Endothelial cell of hepatic sinusoid (primary cell): ENCODE data around the gene SETD7.

Experiments used
- in situ Hi-C: cut with HindIII; loops from 2 replicates; pipeline ENCODE4 v1.10.0; 2017; ENCODE audit warnings: low sequenced_read_pairs

Gene SETD7

DNA sequence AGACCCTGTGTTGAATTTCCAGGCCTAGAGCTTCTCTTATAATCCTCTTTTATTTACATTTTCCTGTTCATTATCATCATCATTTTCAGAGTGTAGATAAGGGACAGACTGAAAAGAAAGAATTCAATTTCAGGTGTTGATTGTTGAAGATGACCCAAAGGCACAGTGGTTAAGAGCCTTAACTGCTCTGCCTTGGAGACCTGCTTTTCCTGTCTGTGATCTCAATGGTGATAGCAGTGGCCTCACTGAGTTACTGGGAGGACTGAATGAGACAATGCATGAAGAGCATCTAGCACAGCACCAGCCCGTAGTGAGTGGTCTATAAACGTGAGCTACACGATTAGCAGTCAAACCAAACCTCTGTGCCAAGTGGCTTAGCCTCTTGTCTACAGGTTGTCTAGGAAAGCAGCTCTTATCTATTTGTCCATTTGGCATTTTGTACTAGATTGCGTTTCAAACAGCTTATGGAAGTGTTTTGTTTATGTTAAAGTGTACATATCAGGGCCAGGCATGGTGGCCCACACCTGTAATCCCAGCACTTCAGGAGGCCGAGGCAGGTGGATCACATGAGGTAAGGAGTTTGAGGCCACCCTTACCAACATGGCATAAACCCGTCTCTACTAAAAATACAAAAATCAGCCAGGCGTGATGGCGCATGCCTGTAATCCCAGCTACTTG lies 41.5 kb downstream of the SETD7 start:
- in situ Hi-C loops, result no loop called here

DNA sequence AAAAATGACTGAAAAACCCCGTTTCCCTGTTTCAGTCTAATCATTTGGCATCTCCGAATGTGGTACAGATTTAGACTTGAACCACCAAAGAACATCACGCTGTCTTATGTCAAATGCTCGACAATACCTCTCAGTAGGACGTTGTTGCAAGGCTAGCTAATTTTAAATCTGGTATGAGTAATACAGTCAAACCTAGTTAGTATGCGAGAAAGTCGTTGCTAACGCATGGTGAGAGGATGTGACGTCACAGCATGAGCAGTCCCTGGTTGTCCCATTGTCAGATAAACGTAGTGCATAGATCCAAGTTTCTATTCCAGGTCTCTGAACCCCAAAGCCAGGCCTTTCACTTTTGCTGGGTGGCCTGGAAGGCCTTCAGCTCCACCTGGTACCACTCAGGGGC lies 44.7 kb downstream of the SETD7 start:
- in situ Hi-C loops, result no loop called here

DNA sequence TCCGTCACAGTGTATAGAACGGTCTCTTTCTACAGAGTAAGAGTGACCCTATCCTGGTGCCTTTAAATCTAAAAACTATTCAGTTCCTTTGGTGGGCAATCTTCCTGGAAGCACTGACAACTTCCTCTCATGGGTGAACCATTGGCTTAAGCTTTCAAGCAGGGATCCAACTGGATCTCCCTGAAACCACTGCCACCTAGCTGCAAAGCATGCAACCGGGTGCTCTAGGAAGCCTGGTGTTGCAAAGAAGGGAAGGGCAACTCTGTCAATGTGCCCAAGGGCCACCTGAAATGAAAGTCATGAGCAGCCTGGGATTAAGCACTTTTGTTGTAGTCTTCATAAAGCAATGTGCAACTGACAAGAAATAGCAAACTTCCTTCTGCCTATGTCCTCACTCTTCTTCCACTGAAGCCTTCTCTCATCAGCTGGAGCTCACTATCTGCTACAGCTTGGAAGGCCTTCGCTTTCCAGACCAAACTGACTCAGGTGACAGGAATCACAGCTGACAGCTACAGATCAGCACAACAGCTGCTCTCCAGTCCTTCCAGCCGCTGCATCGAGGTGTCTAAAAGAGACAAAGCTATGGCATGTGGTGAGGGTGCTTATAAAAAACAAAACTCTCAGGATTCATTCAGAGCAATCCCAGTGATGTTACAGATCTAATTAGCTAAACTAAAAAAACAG lies 46.1 kb downstream of the SETD7 start:
- in situ Hi-C loops, result no loop called here

DNA sequence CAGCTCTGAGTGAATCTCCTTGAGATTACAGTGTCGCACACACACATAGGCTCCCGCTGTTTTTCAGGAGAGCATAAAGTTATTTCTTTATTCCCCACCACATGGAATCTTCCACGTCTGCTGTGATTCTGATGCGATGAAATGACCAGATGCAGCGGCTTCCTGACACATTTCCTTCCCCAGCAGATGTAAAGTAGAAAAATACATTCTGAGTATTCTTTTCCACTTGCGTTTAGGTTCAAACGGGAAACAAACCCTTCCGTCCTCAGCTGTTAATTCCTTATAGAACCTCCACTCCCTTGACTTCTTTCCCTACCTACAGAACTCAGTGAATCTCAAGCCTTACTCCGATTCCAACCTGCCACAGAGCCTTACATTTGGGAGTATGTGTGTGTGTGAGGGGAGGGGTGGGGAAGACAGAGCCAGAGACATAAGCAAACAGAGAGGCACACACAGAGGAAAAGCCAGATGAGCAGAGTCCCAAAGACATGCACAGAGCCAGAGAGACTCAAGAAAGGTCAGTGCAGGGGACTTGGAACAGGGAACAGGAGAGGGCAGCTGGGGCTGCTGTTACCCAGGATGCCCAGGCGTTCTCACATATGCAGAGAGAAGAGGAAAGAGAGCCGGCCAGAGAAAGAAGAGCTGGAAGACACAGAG lies 47.3 kb downstream of the SETD7 start:
- in situ Hi-C loops, result no loop called here

DNA sequence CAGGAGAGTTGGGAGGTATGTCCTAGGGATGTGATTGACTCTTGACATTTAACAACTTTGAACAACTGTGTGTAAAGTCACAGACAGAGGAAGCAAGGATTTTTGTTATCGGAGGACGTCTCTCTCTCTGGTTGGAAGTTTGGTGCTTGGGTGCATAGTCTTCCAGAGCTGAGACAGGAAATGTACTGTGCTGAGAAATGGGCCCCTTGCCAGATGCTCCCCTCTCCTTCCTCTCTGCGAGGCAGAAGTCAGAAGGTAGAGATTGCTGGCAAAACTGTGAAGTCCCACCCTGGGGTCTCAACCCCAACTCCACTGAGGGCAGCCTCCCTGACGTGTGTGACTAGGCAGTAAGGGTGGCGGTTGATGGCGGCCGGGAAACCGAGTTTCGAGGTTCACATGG lies 49.2 kb downstream of the SETD7 start:
- in situ Hi-C loops, result no loop called here

DNA sequence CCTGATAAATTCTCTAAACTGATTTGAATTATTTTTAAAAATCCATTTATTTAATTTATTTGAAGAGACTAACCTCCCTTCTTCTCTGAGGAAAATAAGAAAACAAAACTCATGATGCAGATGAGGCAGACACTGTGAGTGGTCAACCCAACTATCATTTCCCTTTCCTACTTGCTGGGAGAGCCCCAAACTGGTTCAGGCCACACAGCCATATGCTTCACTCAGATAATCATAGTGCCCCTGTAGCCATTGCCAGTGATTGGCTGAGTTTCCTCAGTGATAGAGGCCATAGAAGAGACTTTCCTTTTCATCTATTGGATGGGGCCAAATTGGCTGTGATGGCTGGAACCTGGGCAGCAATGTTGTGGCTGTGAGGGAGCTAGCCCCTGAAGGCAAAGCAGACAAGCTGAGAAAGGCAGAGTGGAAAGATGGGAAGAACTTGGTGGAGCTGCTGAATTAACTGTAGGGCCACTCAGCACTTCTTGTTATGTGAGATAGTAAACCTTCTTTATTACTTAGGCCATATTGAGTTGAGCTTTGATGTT lies 52.3 kb downstream of the SETD7 start:
- in situ Hi-C loops, result no loop called here

DNA sequence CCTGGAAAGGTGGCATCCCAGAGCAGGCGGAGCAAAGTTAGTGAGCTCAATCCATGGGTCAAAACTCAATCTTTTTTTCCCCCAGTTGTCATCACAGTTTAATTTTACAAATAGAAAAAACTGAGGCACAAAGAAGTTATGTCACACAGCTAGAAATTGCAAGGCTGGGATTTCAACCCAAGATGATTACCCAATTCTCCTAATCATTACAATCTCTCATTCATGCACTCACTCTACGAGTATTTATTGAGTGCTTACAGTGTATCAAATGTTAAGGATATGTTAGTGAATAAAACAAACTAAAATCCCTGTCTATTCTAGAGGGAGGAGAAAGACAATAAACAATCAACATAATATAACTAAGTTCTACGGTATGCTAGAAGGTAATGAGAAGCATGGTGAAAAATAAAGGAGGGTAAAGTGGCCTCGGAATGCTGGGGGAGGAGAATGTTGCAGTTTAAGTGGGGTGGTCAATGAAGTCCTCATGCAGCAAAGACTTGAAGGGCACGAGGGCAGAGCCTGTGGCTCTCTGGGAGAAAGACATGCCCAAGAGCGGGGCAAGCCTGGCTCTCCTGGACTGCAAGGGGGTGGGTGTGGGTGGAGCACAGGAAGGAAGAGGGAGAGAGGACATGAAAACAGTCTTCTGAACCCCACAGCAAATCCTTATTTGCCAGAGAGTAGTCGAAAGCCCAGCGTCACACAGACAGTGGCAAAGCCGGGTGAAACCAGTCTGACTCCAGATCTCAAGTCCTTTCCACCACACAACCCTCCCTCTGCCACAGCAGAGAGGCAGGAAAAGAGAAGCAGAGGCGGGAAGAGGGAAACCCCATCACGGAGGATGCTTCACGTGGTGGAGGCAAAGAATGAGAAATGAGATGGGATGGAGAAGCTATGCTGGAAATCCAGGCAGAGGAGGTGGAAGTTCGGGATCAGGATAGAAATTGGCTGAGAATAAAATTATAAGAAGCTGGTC lies 53.8 kb downstream of the SETD7 start:
- in situ Hi-C loops, result no loop called here

DNA sequence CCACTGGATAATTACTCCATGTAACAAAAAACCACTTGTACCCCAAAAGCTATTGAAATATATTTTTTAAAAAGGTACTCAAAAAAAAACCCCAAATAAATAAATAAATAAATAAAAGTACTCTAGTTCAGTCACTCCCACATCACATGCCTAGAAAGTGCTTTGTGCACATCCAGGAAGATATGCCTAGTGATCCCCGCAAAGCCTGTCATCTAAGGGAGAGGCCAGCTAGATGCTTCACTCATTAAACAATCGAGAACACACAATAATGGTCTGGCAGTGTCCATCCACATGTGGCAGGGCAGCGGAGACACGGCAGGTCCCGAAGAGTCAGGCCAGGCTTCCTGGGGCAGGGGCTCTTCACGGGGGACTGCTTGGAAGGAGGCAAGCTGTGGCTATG lies 54.5 kb downstream of the SETD7 start:
- in situ Hi-C loops, result no loop called here

DNA sequence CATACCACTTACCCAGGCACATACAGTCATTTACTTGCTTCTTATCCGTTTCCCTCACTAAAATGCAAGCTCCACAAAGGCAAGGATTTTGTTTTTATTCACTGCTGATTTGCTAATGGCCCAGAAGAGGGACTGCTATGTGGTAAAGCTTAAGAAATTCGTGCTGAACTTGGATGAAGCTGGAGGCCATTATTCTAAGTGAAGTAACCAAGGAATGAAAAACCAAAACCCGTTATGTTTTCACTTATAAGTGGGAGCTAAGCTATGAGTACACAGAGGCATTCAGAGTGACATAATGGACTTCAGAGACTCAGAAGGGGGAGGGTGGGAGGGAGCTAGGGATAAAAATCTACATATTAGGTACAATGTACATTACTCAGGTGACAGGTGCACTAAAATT lies 54.9 kb downstream of the SETD7 start:
- in situ Hi-C loops, result no loop called here

DNA sequence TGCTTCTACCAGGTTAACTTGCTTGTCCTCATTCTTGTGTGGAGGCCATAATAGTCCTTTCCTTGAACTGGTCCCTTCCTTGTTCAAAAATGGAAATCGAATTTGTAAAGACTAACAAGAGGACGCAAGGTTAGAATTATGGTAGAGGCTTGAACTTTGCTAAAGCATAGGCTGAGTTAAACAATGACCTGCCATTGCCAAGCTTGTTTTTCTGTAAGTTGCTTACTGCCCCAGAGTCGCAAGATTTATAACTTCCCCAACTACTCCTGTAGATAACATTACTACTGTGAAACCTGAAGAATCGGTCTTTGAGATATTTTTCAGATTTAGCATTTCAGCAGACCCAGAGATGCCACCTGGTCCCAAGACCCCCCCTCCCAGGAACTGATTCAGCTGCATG lies 56.8 kb downstream of the SETD7 start:
- in situ Hi-C loops, result no loop called here

DNA sequence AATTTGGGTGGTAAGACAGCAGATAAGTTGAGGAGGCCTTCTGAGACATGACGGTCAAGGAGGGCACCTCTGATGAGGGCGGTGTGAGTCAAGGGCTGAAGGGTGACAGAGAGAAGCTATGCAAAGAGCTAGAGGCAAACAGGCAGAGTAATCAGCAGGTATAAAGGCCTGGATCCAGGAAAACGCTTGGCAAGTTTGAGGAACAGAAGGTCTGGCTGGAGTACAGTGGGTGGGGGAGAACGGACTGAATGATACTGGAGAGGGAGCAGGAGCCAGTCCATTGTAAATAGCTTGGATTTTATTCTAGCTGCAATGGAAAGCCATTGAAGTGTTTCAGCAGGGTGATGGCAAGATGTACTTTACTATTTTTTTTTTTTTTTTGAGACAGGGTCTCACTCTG lies 62.8 kb downstream of the SETD7 start:
- in situ Hi-C loops, result no loop called here

DNA sequence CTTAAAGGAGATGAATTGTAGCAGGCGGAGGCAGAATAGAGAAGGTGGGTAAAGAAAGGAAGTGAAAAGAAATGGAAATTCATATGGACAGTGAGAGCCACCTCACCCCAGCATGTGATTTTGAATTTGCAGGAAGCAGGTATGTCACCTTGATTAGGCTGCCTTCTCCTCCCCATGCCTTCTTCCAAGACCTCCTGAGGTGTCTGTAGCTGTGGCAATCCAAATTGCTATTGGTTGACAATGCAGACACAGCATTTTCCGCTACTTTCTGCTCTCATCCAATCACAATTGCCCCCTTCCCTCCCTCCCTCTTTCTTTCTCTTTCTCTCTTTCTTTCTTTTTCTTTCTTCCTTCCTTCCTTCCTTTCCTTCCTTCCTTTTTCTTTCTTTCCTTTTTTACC lies 63.6 kb downstream of the SETD7 start:
- in situ Hi-C loops, result no loop called here

DNA sequence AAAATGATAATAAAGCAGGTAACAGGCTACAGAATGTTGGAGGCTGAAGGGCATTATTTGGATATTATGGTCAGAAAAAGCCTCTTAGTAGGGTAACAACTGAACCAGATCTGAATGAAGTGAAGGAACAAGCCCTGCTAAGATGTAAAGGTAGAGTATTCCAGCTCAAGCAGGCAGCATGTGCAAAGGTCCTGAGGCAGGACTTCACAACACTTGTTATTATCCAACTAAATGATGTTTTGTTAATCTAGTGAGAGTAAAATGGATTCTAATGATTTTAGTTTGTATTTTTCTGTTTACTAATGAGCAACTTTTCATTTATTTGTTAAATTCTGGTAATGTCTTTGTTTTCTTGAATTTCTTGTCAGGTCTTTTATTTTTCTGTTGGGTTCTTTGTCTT lies 66.4 kb downstream of the SETD7 start:
- in situ Hi-C loops, result no loop called here

DNA sequence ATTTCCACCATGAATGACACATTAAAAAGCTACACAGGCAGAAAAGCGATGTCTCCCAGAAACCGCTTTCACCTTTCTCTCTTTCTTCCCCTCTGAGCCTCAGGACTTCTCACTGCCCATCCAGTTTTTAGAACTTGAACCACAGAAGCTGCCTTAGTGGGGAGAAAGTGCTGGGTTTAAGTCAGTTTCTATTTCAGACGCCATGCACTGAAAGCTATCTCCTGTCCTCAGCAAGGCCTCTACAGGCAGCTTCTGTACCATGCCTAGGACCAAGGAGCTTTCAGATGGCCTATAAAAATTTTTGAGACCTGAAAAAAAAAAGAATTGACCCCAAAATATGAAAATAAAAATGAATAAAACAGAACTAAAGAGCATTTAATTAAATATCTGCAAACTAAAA lies 67.6 kb downstream of the SETD7 start:
- in situ Hi-C loops, result no loop called here

DNA sequence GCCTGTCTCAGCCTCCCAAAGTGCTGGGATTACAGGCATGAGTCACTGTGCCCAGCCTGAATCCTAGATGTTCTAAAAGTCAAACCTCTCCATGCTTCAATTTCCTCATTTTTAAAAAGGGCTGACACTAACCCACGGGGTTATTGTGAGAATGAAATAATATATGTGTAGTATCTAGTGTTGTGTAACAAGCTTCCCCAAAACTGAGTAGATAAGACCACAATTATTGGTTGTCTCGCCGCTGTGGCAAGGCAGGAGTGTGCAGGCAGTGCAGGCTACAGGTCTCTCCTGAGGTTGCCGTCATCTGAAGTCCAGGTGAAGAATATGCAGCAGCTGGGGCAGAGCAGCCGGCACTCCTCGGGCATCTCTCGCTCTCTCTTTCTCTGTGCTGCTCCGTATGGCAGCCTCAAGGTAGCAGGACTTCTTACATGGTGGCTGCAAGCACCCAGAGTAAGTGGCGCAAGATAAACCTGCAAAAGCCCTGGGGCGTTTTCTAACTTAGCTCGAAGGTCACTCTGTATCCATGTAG lies 71.2 kb downstream of the SETD7 start:
- in situ Hi-C loops, result no loop called here

DNA sequence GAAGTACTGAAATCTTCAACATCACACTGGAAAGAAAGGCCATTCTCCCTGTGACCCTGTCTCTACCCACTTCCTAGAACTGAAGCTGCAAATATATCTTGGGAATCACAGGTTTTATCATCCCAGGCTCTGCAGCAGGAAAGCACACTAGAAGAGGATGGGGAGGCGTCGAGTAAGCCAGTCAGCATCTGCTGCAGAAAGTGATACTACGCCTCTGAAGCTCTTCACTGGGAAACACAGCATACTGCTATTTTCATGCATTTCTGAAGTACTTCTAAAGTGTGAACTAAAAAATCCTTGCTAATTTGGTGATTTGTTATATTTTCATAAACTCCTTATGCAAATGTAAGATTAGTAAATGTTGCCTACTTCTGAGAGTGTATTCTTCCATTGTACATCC lies 73.0 kb downstream of the SETD7 start:
- in situ Hi-C loops, result no loop called here

DNA sequence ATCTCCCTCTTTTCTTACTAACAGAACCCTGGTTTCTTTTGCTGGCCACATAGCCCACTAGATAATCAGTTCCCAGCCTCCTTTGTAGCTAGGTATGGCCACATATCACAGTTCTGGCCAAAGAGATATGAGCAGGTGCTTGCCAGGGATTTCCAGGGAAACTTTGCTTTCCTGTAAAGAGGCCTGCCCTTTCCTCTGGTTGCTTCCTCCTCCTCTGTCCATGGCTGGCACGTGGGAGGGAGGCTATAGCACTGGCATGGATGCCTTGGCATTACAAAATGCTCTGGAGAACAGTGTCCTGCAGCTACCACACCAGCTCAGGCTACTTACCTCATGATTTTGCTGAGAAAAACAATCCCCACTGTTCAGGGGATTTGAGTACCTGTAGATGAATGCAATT lies 74.6 kb downstream of the SETD7 start:
- in situ Hi-C loops, result no loop called here

DNA sequence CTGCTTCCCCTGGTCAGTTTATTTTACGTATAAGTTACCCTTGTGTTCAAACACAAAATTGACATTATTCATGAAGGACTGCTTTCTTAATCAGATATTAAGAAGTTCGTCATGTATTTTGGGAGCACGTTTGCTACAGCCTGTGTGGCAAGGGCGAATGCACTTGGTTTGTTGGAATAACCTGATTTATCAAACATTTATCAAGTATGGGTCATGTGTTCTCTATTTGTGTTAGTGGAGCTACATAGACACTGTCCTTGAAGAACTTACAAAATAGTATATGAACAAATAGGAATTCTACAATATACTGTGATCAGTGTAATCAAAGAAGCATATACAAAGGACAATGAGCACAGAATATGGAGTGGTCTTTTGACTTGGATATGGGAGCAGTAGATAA lies 79.7 kb downstream of the SETD7 start:
- in situ Hi-C loops, result no loop called here

DNA sequence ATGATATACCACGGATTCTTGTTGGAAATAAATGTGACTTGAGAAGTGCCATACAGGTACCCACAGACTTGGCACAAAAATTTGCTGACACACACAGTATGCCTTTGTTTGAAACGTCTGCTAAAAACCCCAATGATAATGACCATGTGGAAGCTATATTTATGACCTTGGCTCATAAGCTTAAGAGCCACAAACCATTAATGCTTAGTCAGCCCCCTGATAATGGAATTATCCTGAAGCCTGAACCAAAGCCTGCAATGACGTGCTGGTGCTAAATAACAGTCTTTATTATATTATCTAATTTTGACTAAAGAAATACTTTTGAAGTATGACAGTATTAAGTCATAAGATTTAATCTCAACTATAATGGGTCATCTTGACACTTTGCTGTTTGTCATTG lies 83.2 kb downstream of the SETD7 start:
- in situ Hi-C loops, result no loop called here

DNA sequence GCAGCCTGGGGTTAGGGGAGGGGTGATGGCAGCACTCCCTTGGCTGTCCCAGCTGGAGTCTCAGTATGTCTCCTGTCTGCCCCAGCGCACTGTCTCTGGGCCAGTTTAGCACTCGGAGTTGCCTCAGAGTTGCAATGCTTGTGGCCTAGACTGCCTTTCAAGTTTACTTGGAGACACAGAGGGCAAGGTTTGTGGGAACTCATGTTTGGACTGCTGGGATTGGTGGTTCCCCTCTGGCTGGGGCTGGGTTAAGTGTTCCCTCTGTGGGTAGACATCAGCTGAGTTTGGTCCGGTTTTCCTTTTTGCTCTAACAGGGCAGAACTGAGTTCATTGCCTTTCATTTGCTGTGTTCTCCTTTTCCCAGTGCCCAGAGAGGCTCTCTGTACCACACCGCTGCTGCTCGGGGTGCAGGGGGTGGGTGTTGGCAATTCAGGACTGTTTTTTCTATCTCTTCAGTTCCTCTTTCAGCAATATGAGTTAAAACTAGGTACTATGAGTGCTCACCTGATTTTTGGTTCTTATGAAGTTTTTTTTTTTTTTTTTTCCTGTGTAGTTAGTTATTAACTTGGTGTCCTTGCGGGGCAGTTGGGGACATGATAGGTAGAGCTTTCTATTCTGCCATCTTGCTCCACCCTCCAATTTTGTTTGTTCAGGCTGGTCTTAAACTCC lies 84.9 kb downstream of the SETD7 start:
- in situ Hi-C loops, result no loop called here
